Brain pericyte (primary cell): ENCODE data around the gene EVL.
A peak's percentile ranks its signal among the peaks of the same experiment; 100 is the strongest.
"Not testable (repeated sequence)": the region's sequence is repeated elsewhere in the genome, so short reads cannot be mapped to it uniquely, and the experiment has no call there.

Source experiments
- DNase-seq: peaks from one replicate; pipeline ENCODE4 v3.0.0-alpha.2; 2012; ENCODE audit warnings: low read depth, low spot score

The EVL gene

GRCh38 chr14:100168506-100168905, 103.3 kb downstream of the EVL start:
- DNase-seq, result no peak

DNA sequence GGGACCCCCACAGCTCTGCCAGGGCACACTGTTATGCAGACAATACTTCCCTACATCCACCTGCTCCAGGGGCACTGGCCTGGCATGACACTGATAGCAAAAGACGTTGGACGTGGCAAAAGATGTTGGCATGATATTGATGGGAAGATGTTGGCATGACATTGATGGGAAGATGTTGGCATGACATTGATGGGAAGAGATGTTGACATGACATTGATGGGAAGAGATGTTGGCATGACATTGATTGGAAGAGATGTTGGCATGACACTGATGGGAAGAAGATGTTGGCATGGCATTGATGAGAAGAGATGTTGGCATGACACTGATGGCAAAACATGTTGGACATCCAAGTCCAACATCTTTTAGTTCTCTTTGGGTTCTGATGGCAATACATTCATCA, 105.7 kb downstream of the EVL start:
- DNase-seq, result no peak

DNA sequence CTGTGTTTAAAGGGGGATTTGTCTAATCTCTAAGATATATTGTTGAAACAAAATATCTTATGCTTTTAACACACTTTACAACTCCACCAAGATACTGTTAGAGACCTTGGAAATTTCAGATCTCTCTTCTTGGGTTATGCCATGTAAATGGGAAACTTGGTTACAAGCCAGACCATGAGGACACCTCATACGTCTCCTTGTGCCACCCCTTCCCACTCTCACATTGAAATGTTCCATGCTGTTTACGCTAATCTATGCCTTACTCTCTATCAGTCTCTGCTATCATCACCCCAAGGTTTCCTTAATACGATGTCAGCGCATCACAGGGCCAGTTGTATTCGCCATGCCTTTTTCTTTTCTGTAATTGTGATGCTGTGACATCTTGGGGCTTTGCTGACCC, 107.6 kb downstream of the EVL start:
- no peak for DNase-seq

GRCh38 chr14:100173353-100173752, 108.1 kb downstream of the EVL start:
- DNase-seq, result no peak

- DNase-seq, result no peak
Measured at GRCh38 chr14:100176811-100177327, 111.6 kb downstream of the EVL start.

- no peak for DNase-seq
Measured at GRCh38 chr14:100178691-100179090, 113.5 kb downstream of the EVL start.

DNA sequence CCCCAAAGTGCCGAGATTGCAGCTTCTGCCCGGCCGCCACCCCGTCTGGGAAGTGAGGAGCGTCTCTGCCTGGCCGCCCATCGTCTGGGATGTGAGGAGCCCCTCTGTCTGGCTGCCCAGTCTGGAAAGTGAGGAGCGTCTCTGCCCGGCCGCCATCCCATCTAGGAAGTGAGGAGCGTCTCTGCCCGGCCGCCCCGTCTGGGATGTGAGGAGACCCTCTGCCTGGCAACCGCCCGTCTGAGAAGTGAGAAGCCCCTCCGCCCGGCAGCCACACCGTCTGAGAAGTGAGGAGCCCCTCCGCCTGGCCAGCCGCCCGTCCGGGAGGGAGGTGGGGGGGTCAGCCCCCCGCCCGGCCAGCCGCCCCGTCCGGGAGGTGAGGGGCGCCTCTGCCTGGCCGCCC, 115.4 kb downstream of the EVL start:
- DNase-seq, result not testable (repeated sequence)

DNA sequence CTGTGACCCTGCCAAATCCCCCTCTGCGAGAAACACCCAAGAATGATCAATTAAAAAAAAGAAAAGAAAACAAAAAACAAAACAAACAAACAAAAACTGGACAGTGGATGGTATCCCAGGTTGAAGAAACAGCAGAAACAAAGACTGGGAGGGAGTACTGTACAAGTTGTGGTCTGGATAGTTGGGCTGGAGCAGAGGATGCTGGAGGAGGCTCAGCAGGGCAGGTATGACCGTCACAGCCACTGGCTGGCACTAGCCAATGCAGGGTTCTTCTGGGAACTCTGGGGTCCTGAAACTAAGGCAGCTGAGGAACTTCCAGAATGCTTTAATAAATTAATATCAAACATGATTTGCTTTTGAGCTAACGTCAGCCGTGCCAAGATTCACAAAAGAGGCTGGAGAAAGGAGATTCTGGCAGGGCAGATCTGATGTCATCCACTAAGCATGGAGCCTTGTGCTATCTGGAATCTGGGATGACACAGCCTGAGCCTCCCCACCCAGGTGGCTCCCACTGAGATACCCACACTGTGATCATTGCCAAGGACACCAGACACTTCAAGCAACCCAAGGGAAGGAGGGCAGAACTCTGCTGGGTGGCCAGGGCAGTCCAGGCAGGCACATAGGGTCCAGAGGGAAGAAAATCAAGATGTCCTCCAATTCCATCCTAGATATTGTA, 116.8 kb downstream of the EVL start:
- DNase-seq, result not testable (repeated sequence)

GRCh38 chr14:100187247-100187833, 122.1 kb downstream of the EVL start:
- no peak for DNase-seq

- DNase-seq, result no peak
Measured at GRCh38 chr14:100188392-100189030, 123.3 kb downstream of the EVL start.

DNA sequence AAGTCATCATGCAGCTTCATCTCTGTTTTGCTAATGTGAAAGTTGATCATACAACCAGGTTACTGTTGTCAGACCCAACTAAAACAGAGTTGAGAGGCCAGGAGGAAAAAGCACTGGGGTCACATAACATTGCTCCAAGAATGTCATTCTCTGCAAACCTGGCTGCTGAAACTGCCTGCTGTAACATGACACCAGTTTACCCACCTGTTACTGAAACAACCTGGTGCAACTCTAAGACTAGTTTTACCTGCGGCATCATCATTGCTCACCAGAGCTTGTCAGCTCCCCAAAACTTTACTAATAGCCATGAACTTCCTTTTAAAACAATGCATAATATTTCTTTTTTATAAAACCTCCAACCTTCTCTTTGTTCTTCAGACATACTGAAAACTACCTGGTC, 124.9 kb downstream of the EVL start:
- no peak for DNase-seq

DNA sequence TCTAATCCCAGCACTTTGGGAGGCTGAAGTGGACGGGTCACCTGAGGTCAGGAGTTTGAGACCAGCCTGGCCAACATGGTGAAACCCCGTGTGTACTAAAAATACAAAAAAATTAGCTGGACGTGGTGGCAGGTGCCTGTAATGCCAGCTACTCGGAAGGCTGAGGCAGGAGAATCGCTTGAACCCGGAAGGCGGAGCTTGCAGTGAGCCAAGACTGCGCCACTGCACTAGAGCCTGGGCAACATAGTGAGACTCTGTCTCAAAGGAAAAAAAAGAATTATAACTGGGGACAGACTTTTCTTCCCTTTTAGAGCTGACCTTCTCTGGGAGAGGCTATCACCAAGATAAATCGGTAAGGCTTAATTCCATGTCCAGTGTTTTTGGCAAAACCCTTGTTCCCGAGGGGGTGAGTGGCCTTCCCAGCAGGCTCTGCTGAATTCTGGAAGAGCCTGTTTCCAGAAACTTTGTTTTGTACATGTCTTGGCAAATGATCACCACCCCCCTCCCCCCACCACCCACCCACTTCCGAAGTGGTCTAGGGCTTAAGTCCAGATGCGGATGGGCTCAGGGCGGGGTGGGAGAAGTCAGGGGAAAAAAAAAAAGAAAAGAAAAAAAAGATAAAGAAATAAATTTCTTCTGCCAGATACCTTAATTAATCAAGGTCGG, 126.5 kb downstream of the EVL start:
- no peak for DNase-seq

- no peak for DNase-seq
Measured at GRCh38 chr14:100192250-100192671, 127.0 kb downstream of the EVL start.

- DNase-seq, result peak; percentile 91
Measured at GRCh38 chr14:100192672-100193416, 127.6 kb downstream of the EVL start.
